Measurements from ENCODE around the gene ZFAND2B. TPM values are rescaled to one million over a fixed set of nuclear protein-coding genes. Genes with fewer than 3 reads are reported as not detected.
A peak's percentile ranks its signal among the peaks of the same experiment; 100 is the strongest.
"Not testable (repeated sequence)": the region's sequence is repeated elsewhere in the genome, so short reads cannot be mapped to it uniquely, and the experiment has no call there.

The ZFAND2B gene
- total RNA-seq, 1 experiment from 2014 or later = 24.8 TPM

GRCh38 chr2:219245899-219246230 is 39.3 kb downstream of the ZFAND2B start:
- in situ Hi-C loops (cut with HindIII; ENCODE audit: low sequenced_read_pairs) = no loop called here
- no peak for DNase-seq (ENCODE audit: low spot score)

GRCh38 chr2:219246559-219246958 is 40.0 kb downstream of the ZFAND2B start:
- in situ Hi-C loops (cut with HindIII; ENCODE audit: low sequenced_read_pairs) = no loop called here
- no peak for DNase-seq (ENCODE audit: low spot score)

GRCh38 chr2:219247678-219248642 is 41.4 kb downstream of the ZFAND2B start:
- DNase-seq (ENCODE audit: low spot score) = no peak

GRCh38 chr2:219248845-219249202 is 42.2 kb downstream of the ZFAND2B start:
- in situ Hi-C loops (cut with HindIII; ENCODE audit: low sequenced_read_pairs) = no loop called here
- DNase-seq (ENCODE audit: low spot score) = no peak

More at GRCh38 chr2:219247678-219248642, 41.4 kb downstream of the ZFAND2B start:
- in situ Hi-C loops (cut with HindIII; ENCODE audit: low sequenced_read_pairs) = no loop called here

- peak; percentile 33 for DNase-seq (ENCODE audit: low spot score)
- in situ Hi-C loops (cut with HindIII; ENCODE audit: low sequenced_read_pairs) = no loop called here
Observed at GRCh38 chr2:219249203-219249980, 42.8 kb downstream of the ZFAND2B start.

- in situ Hi-C loops (cut with HindIII; ENCODE audit: low sequenced_read_pairs) = no loop called here
- DNase-seq (ENCODE audit: low spot score) = no peak
Observed at GRCh38 chr2:219250049-219250781, 43.6 kb downstream of the ZFAND2B start.

- DNase-seq (ENCODE audit: low spot score) = no peak
- in situ Hi-C loops (cut with HindIII; ENCODE audit: low sequenced_read_pairs) = no loop called here
Observed at GRCh38 chr2:219251656-219252055, 45.1 kb downstream of the ZFAND2B start.

- DNase-seq (ENCODE audit: low spot score) = peak; percentile 57
- in situ Hi-C loops (cut with HindIII; ENCODE audit: low sequenced_read_pairs) = no loop called here
Observed at GRCh38 chr2:219252084-219252483, 45.5 kb downstream of the ZFAND2B start.

GRCh38 chr2:219252570-219252899 is 46.0 kb downstream of the ZFAND2B start:
- in situ Hi-C loops (cut with HindIII; ENCODE audit: low sequenced_read_pairs) = no loop called here
- peak; percentile 59 for DNase-seq (ENCODE audit: low spot score)

GRCh38 chr2:219252900-219253752 is 46.5 kb downstream of the ZFAND2B start, which contains the start of gene TUBA4B:
TSS of gene TUBA4B (plus strand) at chr2:219253243. CDS start at chr2:219253408, 165 bp downstream.
- peak; percentile 61 for DNase-seq (ENCODE audit: low spot score)
- in situ Hi-C loops (cut with HindIII; ENCODE audit: low sequenced_read_pairs) = no loop called here

- in situ Hi-C loops (cut with HindIII; ENCODE audit: low sequenced_read_pairs) = no loop called here
- DNase-seq (ENCODE audit: low spot score) = peak; percentile 91
Observed at GRCh38 chr2:219253753-219254589, 47.4 kb downstream of the ZFAND2B start, which contains the start of gene TUBA4A. TSS of gene TUBA4A (minus strand) at chr2:219253918. CDS start at chr2:219253858, 60 bp downstream.

GRCh38 chr2:219254590-219255201 is 48.1 kb downstream of the ZFAND2B start:
- in situ Hi-C loops (cut with HindIII; ENCODE audit: low sequenced_read_pairs) = no loop called here

GRCh38 chr2:219258942-219259341 is 52.4 kb downstream of the ZFAND2B start:
- in situ Hi-C loops (cut with HindIII; ENCODE audit: low sequenced_read_pairs); DNase-seq (ENCODE audit: low spot score): not testable (repeated sequence)

More at GRCh38 chr2:219254590-219255201, 48.1 kb downstream of the ZFAND2B start:
- DNase-seq (ENCODE audit: low spot score) = peak; percentile 24

Other genes with a start within 250 kb of the ZFAND2B start
- 0.51 and 2.2 TPM in 2 replicates for gene CDK5R2, start 247.1 kb upstream of the ZFAND2B start, total RNA-seq (2014; rRNA removed; shearing (Covaris generic))
- gene FEV, start 221.6 kb upstream of the ZFAND2B start, total RNA-seq (2014; rRNA removed; shearing (Covaris generic)) = not detected in 2 replicates
- not detected in 2 replicates for gene CRYBA2, start 213.4 kb upstream of the ZFAND2B start, total RNA-seq (2014; rRNA removed; shearing (Covaris generic))
- gene CFAP65, start 165.3 kb upstream of the ZFAND2B start, total RNA-seq (2014; rRNA removed; shearing (Covaris generic)) = not detected in 2 replicates
- gene IHH, start 145.9 kb upstream of the ZFAND2B start, total RNA-seq (2014; rRNA removed; shearing (Covaris generic)) = not detected in 2 replicates
- 31.7 TPM in 2 replicates for gene NHEJ1, start 46.0 kb upstream of the ZFAND2B start, total RNA-seq (2014; rRNA removed; shearing (Covaris generic))
- gene SLC23A3, start 36.8 kb upstream of the ZFAND2B start, total RNA-seq (2014; rRNA removed; shearing (Covaris generic)) = not detected in 2 replicates
- gene CNPPD1, start 29.9 kb upstream of the ZFAND2B start, total RNA-seq (2014; rRNA removed; shearing (Covaris generic)) = 34.7 and 39.0 TPM in 2 replicates
- gene RETREG2, start 28.5 kb upstream of the ZFAND2B start, total RNA-seq (2014; rRNA removed; shearing (Covaris generic)) = 55.4 and 64.6 TPM in 2 replicates
- 14.1 and 21.5 TPM in 2 replicates for gene ABCB6, start 12.2 kb downstream of the ZFAND2B start, total RNA-seq (2014; rRNA removed; shearing (Covaris generic))
- 24.6 and 26.6 TPM in 2 replicates for gene ATG9A, start 22.9 kb downstream of the ZFAND2B start, total RNA-seq (2014; rRNA removed; shearing (Covaris generic))
- gene ANKZF1, start 23.0 kb downstream of the ZFAND2B start, total RNA-seq (2014; rRNA removed; shearing (Covaris generic)) = 14.2 and 17.5 TPM in 2 replicates
- gene GLB1L, start 38.7 kb downstream of the ZFAND2B start, total RNA-seq (2014; rRNA removed; shearing (Covaris generic)) = 6.4 and 6.5 TPM in 2 replicates
- 26.4 and 38.1 TPM in 2 replicates for gene STK16, start 38.7 kb downstream of the ZFAND2B start, total RNA-seq (2014; rRNA removed; shearing (Covaris generic))
- not detected in 2 replicates for gene TUBA4B, start 46.5 kb downstream of the ZFAND2B start, total RNA-seq (2014; rRNA removed; shearing (Covaris generic))
- gene TUBA4A, start 47.1 kb downstream of the ZFAND2B start, total RNA-seq (2014; rRNA removed; shearing (Covaris generic)) = 0.68 and 5.0 TPM in 2 replicates
- 119 and 123 TPM in 2 replicates for gene DNAJB2, start 72.6 kb downstream of the ZFAND2B start, total RNA-seq (2014; rRNA removed; shearing (Covaris generic))
- gene PTPRN, start 102.6 kb downstream of the ZFAND2B start, total RNA-seq (2014; rRNA removed; shearing (Covaris generic)) = 0.18 and 0.71 TPM in 2 replicates
- gene RESP18, start 126.0 kb downstream of the ZFAND2B start, total RNA-seq (2014; rRNA removed; shearing (Covaris generic)) = not detected in 2 replicates
- gene DNPEP, start 181.1 kb downstream of the ZFAND2B start, total RNA-seq (2014; rRNA removed; shearing (Covaris generic)) = 65.8 and 67.4 TPM in 2 replicates
- gene DES, start 211.6 kb downstream of the ZFAND2B start, total RNA-seq (2014; rRNA removed; shearing (Covaris generic)) = not detected in 2 replicates
- 7.7 and 11.1 TPM in 2 replicates for gene SPEG, start 228.1 kb downstream of the ZFAND2B start, total RNA-seq (2014; rRNA removed; shearing (Covaris generic))